Measurements from ENCODE around the gene PCAT6. TPM values are rescaled to one million over a fixed set of nuclear protein-coding genes. Genes with fewer than 3 reads are reported as not detected.

PCAT6 gene
- total RNA-seq, 2 donors from 2014 or later = not detected

DNA sequence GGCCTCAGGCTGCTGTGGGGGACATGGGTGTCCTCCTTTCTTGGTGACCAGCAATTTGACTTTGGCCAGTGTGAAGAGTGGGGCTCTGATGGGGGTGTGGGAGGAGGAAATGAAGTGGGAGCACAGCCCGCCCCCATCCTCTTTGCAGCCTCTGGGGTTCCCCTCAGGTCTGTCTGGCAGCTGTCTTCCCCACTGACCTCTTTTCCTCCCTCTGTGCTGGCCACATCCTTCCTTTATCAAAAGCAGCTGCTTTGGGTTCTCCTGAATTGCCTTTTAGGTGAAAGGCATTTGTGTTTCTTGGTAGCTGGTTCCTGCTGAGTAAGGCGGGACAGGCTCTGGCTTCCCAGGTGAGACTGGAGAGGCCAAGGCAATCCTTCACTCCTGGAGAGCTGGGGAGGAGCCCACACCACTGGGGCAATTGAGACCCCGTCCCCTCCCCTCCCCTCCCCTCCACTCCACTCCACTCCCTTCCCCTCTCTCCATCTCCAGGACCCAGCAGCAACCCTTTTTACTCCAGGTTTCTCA, 24.9 kb downstream of the PCAT6 start:
- ATAC-seq = no peak
- 46 to 49% methylated on average over 2 to 3 of the region's 3 CpGs for whole genome bisulfite sequencing, 2 donors
- intact Hi-C loops (cut with DNase I) = no loop called here

DNA sequence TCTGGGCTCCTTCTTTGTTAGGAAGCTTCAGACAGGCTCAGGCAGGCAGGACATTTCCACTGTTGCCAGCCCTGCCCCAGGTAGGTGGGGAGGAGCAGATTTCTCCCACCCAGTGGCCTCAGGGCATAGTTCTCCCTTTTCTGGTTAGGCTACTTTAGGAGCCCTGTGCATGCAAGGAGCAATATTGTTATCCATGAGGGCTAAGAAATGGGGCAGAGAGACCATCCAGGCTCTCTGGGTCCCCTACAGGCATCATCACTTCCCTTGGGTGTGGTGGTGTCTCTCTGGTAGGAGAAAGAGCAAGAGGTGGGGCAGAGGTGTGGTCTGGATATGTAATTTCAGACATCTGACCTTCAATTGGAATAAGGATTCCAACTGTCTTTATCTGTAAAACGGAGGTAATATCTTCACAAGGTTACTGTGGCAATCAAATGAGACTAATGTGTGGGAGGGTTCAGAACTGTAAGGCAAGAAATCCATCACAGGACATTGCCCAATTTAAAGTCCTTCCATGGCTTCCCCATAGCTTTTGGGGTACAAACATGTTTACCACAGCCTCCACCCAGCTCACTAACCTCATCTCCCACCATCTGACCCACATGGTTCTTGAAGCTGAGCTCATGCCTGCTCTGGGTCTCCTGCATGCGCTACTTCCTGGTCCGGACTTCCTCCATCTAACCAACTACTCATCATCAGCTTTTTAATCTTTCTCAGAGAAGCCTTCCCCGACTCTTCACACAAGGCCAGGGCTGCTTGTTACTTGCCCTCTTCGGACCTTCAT, 26.1 kb downstream of the PCAT6 start:
- no peaks in the 10 kb centered on the region for H3K27me3 ChIP-seq
- no peak overlapping the region for H3K27ac ChIP-seq
- H3K4me1 ChIP-seq = no peaks in the 10 kb centered on the region
- no peak for TF ChIP-seq POLR2A (IDR thresholded peaks at IDR 0.05)
- TF ChIP-seq, protein P1, sequence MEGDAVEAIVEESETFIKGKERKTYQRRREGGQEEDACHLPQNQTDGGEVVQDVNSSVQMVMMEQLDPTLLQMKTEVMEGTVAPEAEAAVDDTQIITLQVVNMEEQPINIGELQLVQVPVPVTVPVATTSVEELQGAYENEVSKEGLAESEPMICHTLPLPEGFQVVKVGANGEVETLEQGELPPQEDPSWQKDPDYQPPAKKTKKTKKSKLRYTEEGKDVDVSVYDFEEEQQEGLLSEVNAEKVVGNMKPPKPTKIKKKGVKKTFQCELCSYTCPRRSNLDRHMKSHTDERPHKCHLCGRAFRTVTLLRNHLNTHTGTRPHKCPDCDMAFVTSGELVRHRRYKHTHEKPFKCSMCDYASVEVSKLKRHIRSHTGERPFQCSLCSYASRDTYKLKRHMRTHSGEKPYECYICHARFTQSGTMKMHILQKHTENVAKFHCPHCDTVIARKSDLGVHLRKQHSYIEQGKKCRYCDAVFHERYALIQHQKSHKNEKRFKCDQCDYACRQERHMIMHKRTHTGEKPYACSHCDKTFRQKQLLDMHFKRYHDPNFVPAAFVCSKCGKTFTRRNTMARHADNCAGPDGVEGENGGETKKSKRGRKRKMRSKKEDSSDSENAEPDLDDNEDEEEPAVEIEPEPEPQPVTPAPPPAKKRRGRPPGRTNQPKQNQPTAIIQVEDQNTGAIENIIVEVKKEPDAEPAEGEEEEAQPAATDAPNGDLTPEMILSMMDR (IDR thresholded peaks at IDR 0.05) = no peak
- DNase-seq (peak in 1 of 4 donors; percentile 34), ATAC-seq (no peak)
- H3K36me3 ChIP-seq (replicated peaks in 1 of 2; ENCODE audit: insufficient read depth in 1 of 2, low read depth in 2 of 2) = no peaks in the 10 kb centered on the region
- intact Hi-C loops (cut with DNase I) = no loop called here
- no peaks in the 10 kb centered on the region for H3K9me3 ChIP-seq
- WGBS, 2 donors = 47 to 55% methylated on average over 5 of the region's 5 CpGs
- H3K4me3 ChIP-seq = no peak overlapping the region

More for the DNA sequence above, 24.9 kb downstream of the PCAT6 start:
- H3K9me3 ChIP-seq = no peaks in the 10 kb centered on the region
- DNase-seq = no peak
- no peaks in the 10 kb centered on the region for H3K4me1 ChIP-seq
- no peak overlapping the region for H3K27ac ChIP-seq
- no peak overlapping the region for H3K4me3 ChIP-seq
- H3K27me3 ChIP-seq = no peaks in the 10 kb centered on the region
- no peak for TF ChIP-seq POLR2A (IDR thresholded peaks at IDR 0.05)
- TF ChIP-seq, protein P1 (IDR thresholded peaks at IDR 0.05) = no peak
- no peaks in the 10 kb centered on the region for H3K36me3 ChIP-seq (replicated peaks in 1 of 2; ENCODE audit: insufficient read depth in 1 of 2, low read depth in 2 of 2)

DNA sequence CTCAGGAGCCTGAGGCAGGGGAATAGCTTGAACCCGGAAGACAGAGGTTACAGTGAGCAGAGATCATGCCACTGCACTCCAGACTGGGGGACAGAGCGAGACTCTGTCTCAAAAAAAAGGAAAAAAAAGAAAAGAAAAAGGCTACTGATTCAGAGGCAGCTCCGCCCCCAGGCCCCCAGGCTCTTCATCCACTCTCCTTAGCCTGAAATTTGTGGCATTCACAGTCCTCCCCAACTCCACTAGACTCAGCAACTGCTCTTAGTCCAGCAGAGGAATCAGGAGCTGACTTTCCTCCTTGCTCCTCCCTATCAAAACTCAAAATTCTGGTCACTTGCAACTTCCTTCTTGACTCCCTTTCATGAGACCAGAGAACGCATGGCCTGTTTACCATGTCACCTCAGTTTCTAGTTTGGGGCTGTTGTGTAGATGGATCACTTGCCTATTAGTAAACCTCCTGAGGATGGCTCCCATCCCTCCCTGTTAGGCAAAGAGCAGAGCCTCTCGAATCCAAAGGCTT, 27.1 kb downstream of the PCAT6 start:
- Histone ChIP-seq H3K4me3 (no peak overlapping the region), H3K27me3 (no peaks in the 10 kb centered on the region), H3K36me3 (replicated peaks in 1 of 2; ENCODE audit: insufficient read depth in 1 of 2, low read depth in 2 of 2) (no peaks in the 10 kb centered on the region), H3K27ac (no peak overlapping the region), H3K4me1 (no peaks in the 10 kb centered on the region), H3K9me3 (no peaks in the 10 kb centered on the region)
- intact Hi-C loops (cut with DNase I) = no loop called here
- DNase-seq (no peak), ATAC-seq (no peak)
- no peak for TF ChIP-seq POLR2A (IDR thresholded peaks at IDR 0.05)
- TF ChIP-seq, protein P1 (IDR thresholded peaks at IDR 0.05) = no peak
- WGBS, 2 donors = 67 to 73% methylated on average over 5 of the region's 5 CpGs

GRCh38 chr1:202843081-202843480, 32.3 kb downstream of the PCAT6 start:
- DNase-seq (no peak), ATAC-seq (no peak)
- Histone ChIP-seq H3K9me3 (no peaks in the 10 kb centered on the region), H3K36me3 (replicated peaks in 1 of 2; ENCODE audit: insufficient read depth in 1 of 2, low read depth in 2 of 2) (no peaks in the 10 kb centered on the region), H3K4me1 (no peaks in the 10 kb centered on the region), H3K27me3 (no peaks in the 10 kb centered on the region), H3K4me3 (no peak overlapping the region), H3K27ac (no peak overlapping the region)
- TF ChIP-seq POLR2A (IDR thresholded peaks at IDR 0.05) = no peak
- TF ChIP-seq, protein P1 (IDR thresholded peaks at IDR 0.05) = no peak
- intact Hi-C loops (cut with DNase I) = no loop called here
- 73 to 79% methylated on average over 11 of the region's 11 CpGs for WGBS, 2 donors

Data from body of pancreas (tissue), 4 donors.